ENCODE results near the gene CDK8. TPM values are rescaled to one million over a fixed set of nuclear protein-coding genes. Genes with fewer than 3 reads are reported as not detected.
A peak's percentile ranks its signal among the peaks of the same experiment; 100 is the strongest.

CDK8 gene
- total and polyA plus RNA-seq, 9 of the 15 experiments (the other 6 are each of a cell fraction or from before 2014, with no cell fraction given) = 11.3 to 33.7 (median 20.3) TPM

DNA sequence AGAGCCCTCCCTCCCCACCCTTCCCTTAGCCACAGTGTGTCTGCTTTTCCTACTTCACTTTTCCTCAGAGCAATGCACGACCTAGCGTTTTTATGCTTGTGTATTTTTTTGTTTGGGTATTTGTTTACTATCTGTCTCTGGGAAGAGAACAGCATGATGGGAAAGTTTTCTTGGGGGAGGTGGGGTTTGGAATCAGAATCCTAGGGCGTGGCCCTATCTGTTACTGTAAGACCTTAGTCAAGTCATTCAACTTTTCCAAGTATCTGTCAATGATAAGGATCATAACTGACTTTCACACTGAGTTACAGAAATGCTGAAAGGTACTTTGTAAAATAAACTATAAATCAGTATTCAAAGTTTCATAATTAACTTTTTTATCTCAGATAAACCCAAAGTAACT is 157.3 kb downstream of the CDK8 start:
- Histone ChIP-seq H3K79me2 (ENCODE audit: control insufficient read depth, insufficient read depth, low read length) (no peaks in the 10 kb centered on the region), H3K4me3 (no peak overlapping the region), H3K4me1 (replicated peaks in 1 of 2; ENCODE audit: control insufficient read depth in 2 of 2, insufficient read depth in 2 of 2, low read length in 2 of 2) (peaks cover 0 to 8% of the 10 kb centered on the region in 2 experiments; a peak in 3 of 5 replicates), H4K20me1 (replicated peaks; ENCODE audit: control insufficient read depth, insufficient read depth, low read length) (no peaks in the 10 kb centered on the region), H3K27me3 (ENCODE audit: control insufficient read depth in 2 of 2, insufficient read depth in 2 of 2, low read length in 2 of 2) (no peaks in the 10 kb centered on the region), H3K4me2 (ENCODE audit: insufficient read depth, low read length) (no peak overlapping the region; the same call in 1 of the 2 replicates), H2AFZ (ENCODE audit: low read depth, low read length) (peak overlapping the region; percentile 32; the same call in 1 of the 2 replicates), H3K27ac (ENCODE audit: extremely low read depth, low read depth, low read length) (no peak overlapping the region), H3K9ac (ENCODE audit: insufficient read depth in 1 of 2, low read depth in 2 of 2, low read length in 2 of 2) (no peak overlapping the region), H3K9me1 (ENCODE audit: control insufficient read depth, insufficient read depth, low read length) (no peaks in the 10 kb centered on the region), H3K9me3 (replicated peaks; ENCODE audit: control insufficient read depth, insufficient read depth, low read depth, low read length) (no peaks in the 10 kb centered on the region), H3K36me3 (ENCODE audit: control insufficient read depth, insufficient read depth, low read length) (no peaks in the 10 kb centered on the region)
- FAIRE-seq = peak; percentile 56
- WGBS (ENCODE audit: insufficient coverage, low coverage, missing lambda C conversion rate) = 6% methylated on average over 3 of the region's 3 CpGs
- peak; percentile 65 for ATAC-seq
- in situ Hi-C loops (cut with MboI) = no loop called here
- TF ChIP-seq RCOR1 (IDR thresholded peaks at IDR 0.05; ENCODE audit: borderline replicate concordance in 1 of 2, low read depth in 2 of 2, low read length in 2 of 2) (no peak), ADNP (tag; IDR thresholded peaks at IDR 0.05) (peak; percentile 34; the same call in 1 of the 2 replicates), MEIS2 (IDR thresholded peaks at IDR 0.05; ENCODE audit: partially characterized antibody) (peak; percentile 18)
- TF ChIP-seq, protein P1, sequence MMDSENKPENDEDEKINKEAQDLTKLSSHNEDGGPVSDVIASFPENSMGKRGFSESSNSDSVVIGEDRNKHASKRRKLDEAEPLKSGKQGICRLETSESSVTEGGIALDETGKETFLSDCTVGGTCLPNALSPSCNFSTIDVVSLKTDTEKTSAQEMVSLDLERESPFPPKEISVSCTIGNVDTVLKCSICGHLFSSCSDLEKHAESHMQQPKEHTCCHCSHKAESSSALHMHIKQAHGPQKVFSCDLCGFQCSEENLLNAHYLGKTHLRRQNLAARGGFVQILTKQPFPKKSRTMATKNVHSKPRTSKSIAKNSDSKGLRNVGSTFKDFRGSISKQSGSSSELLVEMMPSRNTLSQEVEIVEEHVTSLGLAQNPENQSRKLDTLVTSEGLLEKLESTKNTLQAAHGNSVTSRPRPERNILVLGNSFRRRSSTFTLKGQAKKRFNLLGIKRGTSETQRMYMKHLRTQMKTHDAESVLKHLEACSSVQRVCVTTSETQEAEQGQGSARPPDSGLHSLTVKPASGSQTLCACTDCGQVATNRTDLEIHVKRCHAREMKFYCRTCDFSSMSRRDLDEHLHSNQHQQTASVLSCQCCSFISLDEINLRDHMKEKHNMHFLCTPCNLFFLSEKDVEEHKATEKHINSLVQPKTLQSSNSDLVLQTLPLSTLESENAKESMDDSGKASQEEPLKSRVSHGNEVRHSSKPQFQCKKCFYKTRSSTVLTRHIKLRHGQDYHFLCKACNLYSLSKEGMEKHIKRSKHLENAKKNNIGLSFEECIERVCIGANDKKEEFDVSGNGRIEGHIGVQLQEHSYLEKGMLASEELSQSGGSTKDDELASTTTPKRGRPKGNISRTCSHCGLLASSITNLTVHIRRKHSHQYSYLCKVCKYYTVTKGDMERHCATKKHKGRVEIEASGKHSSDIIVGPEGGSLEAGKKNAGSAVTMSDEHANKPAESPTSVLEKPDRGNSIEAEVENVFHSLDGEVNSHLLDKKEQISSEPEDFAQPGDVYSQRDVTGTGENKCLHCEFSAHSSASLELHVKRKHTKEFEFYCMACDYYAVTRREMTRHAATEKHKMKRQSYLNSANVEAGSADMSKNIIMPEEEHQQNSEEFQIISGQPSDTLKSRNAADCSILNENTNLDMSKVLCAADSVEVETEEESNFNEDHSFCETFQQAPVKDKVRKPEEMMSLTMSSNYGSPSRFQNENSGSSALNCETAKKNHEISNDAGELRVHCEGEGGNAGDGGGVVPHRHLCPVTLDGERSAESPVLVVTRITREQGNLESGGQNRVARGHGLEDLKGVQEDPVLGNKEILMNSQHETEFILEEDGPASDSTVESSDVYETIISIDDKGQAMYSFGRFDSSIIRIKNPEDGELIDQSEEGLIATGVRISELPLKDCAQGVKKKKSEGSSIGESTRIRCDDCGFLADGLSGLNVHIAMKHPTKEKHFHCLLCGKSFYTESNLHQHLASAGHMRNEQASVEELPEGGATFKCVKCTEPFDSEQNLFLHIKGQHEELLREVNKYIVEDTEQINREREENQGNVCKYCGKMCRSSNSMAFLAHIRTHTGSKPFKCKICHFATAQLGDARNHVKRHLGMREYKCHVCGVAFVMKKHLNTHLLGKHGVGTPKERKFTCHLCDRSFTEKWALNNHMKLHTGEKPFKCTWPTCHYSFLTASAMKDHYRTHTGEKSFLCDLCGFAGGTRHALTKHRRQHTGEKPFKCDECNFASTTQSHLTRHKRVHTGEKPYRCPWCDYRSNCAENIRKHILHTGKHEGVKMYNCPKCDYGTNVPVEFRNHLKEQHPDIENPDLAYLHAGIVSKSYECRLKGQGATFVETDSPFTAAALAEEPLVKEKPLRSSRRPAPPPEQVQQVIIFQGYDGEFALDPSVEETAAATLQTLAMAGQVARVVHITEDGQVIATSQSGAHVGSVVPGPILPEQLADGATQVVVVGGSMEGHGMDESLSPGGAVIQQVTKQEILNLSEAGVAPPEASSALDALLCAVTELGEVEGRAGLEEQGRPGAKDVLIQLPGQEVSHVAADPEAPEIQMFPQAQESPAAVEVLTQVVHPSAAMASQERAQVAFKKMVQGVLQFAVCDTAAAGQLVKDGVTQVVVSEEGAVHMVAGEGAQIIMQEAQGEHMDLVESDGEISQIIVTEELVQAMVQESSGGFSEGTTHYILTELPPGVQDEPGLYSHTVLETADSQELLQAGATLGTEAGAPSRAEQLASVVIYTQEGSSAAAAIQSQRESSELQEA (IDR thresholded peaks at IDR 0.05; ENCODE audit: low read depth) = no peak
- intact Hi-C loops (cut with micrococcal nuclease) = no loop called here
- DNase-seq (ENCODE audit: extremely low read depth in 1 of 4, low spot score in 3 of 4) = peak in 2 of 4 experiments; percentile 18 to 34
- ChIA-PET CTCF (ENCODE audit: low intra/inter-chr PET ratio) (no interaction called here), POLR2A (no interaction called here)
- no TSS peak for BruUV-seq (replicated peaks)

All from K562 (cell line).